Colon (tissue), 2 donors: ENCODE measurements around the gene SLC4A8.
"Not testable (repeated sequence)": the region's sequence is repeated elsewhere in the genome, so short reads cannot be mapped to it uniquely, and the experiment has no call there.

Experiments used
- FAIRE-seq: peaks from 2 replicates; lab custom pipeline; 2012; peaks lifted over from hg19 to GRCh38; lab: Jason Lieb, UNC
- donor health status: control.
- donor health status: control.

The SLC4A8 gene

DNA sequence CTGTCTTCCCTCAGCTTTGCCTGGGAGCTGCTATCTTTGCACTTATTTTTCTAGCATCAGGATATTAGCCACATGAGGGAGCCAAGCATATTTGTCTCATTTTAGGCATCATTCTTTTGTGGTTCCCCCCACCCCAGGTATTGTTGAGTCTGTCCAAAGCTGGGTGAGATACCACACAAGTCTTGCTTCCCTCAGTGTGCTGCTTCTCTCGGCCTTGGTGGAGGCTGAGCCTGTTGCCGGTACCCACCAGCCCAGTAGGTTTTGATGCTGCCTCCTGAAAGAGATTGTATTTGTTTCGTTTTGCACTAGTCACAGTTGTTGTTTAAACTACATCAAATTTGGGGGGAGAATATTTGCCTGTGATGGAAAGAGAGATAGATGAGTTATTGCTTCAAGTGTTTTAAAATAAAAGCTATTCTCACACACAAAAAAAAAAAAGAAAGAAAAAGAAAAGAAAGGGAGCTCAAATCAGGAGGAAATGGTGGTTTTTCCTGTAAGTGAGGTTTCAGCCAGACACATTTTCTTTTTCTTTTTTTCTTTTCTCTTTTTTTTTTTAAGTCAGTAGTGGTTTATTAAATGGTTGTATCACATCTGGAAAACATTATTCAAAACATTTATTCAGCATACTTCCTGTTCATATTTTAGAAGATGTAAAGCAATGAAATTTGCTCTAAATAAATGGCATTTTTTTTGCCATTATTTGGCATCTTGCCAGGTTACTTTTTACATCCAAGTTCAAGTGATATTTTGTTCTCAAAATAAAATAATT lies 58.5 kb downstream of the SLC4A8 start:
- FAIRE-seq, result no peak

DNA sequence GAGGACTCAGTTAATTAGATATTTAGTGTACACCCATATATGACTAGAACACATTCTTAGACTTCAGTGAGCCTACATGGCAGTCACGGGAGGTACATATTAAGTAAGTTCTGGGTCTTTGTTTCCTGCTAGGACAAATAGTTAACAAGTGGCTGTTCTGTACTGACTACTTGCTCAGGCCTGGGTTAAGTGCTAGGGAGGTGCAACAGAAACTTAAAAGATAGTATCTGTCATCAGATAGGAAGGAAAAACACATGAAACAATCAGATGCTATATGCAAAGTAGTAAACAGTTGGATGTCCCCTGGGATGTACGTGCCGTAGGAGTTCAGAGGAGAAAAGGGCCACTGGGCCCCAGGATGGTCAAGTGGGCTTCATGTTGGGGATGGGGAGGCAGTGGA lies 59.5 kb downstream of the SLC4A8 start:
- FAIRE-seq, result no peak

DNA sequence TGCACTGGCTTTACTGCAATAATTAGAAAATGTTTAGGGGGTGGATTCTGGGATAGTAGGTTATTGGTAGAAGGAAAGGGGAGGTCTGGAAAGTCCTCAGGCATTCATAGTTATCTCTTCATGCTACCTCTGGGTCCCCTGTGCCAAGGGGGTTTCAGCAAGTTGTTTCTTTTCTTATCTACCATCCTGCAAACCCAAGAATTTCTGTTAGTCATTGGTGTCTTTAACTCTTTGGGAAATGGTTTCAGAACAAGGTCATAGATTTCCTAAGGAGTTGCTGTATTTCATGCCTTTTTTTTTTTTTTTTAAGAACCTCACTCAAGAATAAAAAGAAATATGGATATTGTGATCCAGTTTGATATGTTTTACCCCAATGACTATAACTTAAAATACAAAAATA lies 63.6 kb downstream of the SLC4A8 start:
- FAIRE-seq, result no peak

GRCh38 chr12:51493281-51493680 lies 68.7 kb downstream of the SLC4A8 start:
- no peak for FAIRE-seq

- FAIRE-seq, result no peak
These were observed 72.3 kb downstream of the SLC4A8 start for GRCh38 chr12:51496895-51497294.

- no peak for FAIRE-seq
These were observed 80.2 kb downstream of the SLC4A8 start for GRCh38 chr12:51504851-51505250.

DNA sequence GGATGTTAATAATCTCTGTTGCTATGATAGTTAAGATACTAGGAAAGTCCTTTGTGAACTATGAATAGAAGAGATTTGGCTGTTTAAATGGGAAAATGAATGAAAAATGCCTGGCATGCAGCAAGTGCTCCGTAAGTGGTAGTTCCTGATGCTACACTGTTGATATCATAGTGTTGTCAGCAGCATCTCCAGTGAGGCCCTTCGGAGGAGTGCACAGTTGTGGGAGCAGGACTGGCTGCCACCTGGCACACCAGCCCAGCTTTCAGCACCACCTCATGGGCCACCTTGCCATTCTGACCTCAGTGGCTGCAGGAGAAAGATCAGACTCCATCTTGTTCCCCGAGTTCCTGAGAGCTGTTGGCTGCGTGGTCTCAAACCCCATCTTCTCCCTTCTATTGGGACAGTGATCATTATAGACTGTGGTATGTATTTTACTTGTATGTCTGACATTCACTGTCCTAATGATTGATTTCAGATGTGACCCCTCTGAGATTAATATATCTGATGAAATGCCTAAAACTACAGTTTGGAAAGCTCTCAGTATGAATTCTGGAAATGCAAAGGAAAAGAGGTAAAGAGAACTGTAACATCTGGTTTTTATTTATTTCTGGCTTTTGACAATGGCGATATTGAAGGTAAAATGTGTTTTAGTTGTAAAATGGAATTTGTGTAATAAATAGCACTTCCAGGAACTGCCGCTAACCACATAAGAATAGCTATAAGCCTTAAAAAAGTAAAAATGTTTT lies 80.9 kb downstream of the SLC4A8 start:
- FAIRE-seq, result no peak

DNA sequence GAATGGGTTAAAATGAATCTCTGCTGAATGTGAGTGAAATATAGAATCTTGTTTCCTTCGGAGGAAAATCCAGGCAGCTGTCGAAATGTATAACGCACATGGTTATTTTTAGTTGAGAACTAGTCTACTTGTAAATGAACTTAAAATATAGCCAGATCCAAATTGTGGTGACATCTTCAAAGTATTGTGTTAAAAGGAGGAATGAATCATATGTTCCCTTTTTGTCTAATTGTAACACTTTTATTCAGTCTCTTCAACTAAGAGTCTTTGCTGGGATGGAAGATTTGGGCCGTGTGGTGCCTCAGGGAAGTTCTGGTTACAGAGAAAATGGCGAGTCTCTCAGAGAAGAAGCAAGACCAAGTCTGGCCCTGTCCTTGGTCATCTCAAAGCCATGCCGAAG lies 82.5 kb downstream of the SLC4A8 start:
- FAIRE-seq, result no peak

DNA sequence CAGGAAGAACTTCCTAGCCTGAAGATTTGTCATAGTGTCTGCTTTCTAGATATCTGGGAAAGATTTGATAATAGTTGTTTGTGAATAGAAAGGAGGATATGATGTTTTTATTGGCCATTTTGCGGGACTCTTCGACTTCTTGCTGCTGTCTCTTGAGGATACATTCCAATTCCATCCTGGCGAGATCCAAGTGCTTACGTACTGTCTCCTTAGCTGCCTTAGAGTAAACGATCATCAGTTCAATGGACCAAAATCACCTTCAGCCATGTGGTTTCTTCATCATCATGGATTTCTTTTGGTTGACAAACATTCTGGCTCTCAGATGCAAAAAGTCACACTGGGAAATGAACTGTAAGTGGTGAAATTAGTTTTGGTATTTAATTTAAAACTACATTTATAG lies 83.7 kb downstream of the SLC4A8 start:
- FAIRE-seq, result no peak

DNA sequence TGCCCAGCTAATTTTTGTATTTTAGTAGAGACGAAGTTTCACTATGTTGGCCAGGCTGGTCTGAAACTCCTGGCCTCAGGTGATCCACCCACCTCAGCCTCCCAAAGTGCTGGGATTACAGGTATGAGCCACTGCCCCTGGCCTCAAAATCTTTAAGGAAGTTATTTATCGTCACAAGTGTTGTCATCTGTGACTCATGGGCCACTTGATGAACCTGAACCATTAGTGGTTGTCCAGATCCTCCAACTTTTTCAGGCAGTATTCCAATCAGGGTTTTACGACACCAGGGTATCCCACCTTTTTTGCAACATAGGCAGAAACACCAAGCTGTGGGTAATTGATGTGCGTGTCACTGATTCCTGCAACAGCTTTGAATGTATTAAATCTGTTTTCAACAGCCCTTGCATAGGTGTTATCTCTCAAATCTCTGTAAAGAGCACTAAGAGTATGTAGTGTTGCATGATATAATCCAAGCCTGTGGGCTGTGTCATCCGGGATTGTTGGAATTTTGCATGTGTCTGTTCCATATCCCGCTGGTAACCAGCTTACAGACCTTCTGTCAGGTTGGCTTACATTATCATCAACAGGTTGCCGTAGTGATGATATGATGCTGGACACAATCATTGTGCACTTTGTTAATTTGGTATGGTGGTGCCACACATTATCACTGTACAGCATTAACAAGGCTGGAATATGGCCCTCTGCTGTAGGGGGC lies 87.1 kb downstream of the SLC4A8 start:
- FAIRE-seq, result no peak

DNA sequence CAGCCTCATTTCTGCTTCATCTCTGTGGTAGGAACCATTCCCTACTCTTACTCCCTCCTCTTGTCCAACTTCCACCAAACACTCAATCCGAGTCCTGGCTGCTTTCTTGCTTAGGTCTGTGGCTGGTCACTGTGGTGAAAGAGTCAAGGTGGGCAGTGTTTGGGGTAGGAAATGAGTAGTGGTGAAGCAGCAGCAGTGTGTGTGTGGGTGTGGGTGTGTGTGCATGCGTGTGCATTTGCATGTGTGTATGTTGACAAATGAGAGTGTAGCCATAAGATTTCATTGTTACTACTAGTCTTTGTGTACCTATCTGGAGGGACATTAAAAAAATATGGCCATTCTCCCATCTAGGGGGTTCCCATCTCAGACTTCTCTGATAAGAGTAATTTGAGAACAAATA lies 87.8 kb downstream of the SLC4A8 start:
- FAIRE-seq, result no peak

- FAIRE-seq, result not testable (repeated sequence)
These were observed 90.4 kb downstream of the SLC4A8 start for GRCh38 chr12:51515037-51515436.

DNA sequence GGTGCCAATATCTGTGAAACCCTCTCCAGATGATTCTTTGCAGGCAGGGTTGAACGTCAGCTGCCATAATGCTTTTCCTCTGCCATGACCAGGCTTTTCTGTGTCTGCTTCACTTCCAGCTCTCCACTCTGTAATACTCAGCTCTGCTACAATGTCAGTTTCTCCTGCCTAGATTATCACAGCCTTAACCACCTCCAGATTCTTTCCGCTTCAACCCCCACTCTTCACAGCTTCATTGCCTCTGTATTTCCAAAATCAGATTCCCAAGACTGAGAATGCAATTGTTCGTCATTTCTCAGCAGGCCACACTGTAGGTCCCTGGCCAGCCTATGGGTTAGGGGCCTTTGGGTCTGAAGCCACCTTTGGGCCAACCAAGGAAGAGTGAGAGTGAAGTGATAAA lies 92.7 kb downstream of the SLC4A8 start:
- no peak for FAIRE-seq

- FAIRE-seq, result no peak
These were observed 93.2 kb downstream of the SLC4A8 start for GRCh38 chr12:51517800-51518199.

DNA sequence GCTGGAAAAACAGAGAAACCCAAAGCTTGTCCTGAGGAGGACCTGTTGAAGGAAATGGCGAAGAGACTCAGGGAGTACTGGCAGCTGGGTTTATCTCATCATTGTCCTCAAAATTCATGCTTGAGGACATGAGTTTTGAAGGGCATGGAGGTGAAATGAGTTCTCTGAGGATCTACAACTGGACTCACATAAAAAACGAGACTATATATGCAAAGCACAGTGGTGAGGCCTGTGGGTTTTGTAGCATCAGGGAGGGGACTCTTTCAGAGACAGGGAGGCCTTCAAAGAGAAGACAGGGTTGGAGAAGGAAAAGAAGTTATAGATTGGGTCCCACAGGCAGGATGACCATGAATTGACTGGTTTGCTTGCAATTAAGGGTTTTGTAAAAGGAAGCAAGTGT lies 95.1 kb downstream of the SLC4A8 start:
- FAIRE-seq, result no peak

DNA sequence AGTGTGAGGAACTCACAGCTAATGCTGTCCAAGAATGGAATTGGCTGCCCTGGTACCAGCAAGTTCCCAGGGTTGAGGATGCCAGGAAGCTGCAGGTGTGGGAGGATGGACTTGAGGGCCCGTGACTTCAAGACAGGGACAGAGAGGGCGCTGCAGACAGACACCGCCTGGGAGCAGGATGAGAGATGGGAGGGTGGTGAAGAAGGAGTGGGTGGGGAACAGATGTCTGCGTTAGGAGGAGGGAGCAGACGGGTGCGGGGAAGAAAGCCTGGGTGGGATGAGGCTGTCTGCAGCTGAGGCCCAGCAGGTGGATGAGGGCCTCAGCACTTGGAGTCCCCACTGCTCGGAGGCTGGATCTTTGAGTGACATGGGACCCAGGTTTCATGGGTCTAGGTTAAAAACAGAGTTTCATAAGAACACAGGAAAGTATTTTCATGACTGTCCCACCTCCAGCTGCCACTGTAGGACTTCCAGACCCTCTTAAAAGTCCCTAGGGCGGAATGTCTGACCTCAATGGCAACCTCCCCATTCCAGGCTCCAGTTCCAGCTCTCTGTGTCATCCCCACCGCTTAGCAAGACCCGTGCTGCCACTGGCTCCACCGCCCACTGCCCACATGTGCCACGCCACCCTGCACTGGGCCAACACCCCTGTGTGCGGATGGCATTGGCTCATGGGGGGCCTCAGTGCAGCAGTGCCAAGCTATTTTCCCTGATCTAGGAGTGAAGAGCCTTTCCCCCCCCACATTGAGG lies 96.1 kb downstream of the SLC4A8 start:
- FAIRE-seq, result no peak

GRCh38 chr12:51521554-51522276 lies 97.1 kb downstream of the SLC4A8 start:
- FAIRE-seq, result no peak

GRCh38 chr12:51522696-51523095 lies 98.1 kb downstream of the SLC4A8 start:
- no peak for FAIRE-seq

- FAIRE-seq, result no peak
These were observed 99.8 kb downstream of the SLC4A8 start for GRCh38 chr12:51524386-51524901.

DNA sequence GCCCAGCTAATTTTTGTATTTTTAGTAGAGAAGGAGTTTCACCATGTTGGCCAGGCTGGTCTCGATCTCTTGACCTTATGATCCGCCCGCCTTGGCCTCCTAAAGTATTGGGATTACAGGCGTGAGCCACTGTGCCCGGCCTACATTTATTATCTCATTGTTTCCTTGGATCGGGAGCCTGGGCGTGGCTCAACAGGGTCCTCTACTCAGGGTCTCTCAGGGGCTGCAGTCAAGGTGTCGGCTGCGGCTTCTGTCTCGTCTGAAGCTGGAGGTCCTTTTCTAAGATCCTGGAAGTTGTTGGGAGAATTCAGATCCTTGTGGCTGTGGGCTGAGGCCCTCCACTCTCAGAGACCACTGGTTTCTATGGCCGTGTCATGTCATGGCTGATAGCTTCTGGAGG lies 100.9 kb downstream of the SLC4A8 start:
- no peak for FAIRE-seq

DNA sequence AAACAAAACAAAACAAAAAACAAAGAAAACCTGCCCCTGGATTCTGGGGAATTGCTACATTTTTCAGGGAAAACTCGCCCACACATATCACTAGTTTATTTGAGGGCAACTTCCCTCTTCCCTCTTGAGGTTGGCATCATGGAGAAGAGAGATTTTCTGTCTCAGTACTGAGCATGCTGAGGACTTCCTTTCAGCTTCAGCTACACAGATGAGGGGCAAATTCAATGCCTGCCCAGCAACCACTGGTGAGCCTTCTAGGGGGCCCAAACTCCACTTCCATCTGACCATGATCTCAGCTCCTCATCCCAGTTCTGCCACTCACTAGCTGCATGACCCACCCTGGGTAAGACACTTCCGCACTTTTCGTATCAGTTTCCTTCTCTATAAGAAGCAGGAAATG lies 103.3 kb downstream of the SLC4A8 start:
- no peak for FAIRE-seq
